Caco-2 (cell line): ENCODE measurements around the gene FHOD3. TPM values are rescaled to one million over a fixed set of nuclear protein-coding genes. Genes with fewer than 3 reads are reported as not detected.

ENCODE experiments used
- BruUV-seq: library from RNA; stranded (reverse); fragments of 400-500 nt; replicated peaks from 2 replicates; lab custom pipeline; 2021; lab: Mats Ljungman, UMichigan
- CTCF ChIA-PET: fragments of 300-600 bp; sonication (Branson Sonifier 250); formaldehyde crosslinking; loops from one replicate; lab custom pipeline; 2022; ENCODE audit warnings: antibody characterized with exemption; lab: Charles Lee
- POLR2A ChIA-PET: fragments of 300-600 bp; sonication (Branson Sonifier 250); formaldehyde crosslinking; loops from one replicate; lab custom pipeline; 2022; ENCODE audit warnings: antibody characterized with exemption; lab: Charles Lee
- DNase-seq, 2 experiments: peaks; one replicate each; pipeline versions ENCODE4 v3.0.0 to v3.0.0-alpha.2; 2020 to 2022
- H3K27me3 ChIP-seq: replicated peaks from 2 replicates; pipeline ENCODE4 v1.6.0; 2011; ENCODE audit warnings: low read length; ENCODE audit not compliant: control insufficient read depth, insufficient read depth
- H3K36me3 ChIP-seq: 2 replicates; pipeline ENCODE4 v1.5.1; 2011; ENCODE audit warnings: low read length; ENCODE audit not compliant: control insufficient read depth, insufficient read depth
- H3K4me1 ChIP-seq: fragments of 250-450 bp; sonication (Bioruptor Pico); 2 replicates; pipeline ENCODE4 v1.5.1; 2020; ENCODE audit warnings: mild to moderate bottlenecking
- H3K4me3 ChIP-seq: 2 replicates; pipeline ENCODE4 v1.5.1; 2011; ENCODE audit warnings: low read depth, mild to moderate bottlenecking, control low read depth, low read length
- H3K9me3 ChIP-seq: fragments of 250-450 bp; sonication (Bioruptor Pico); 2 replicates; pipeline ENCODE4 v1.5.1; 2020; ENCODE audit warnings: mild to moderate bottlenecking, moderate library complexity
- H3K27ac Mint-ChIP-seq: one replicate; pipeline ENCODE4 v1.8.0; 2022; ENCODE audit warnings: mixed read lengths; ENCODE audit not compliant: unreplicated experiment
- H3K27me3 Mint-ChIP-seq: one replicate; pipeline ENCODE4 v1.8.0; 2022; ENCODE audit warnings: mixed read lengths; ENCODE audit not compliant: insufficient read depth, unreplicated experiment
- H3K36me3 Mint-ChIP-seq: one replicate; pipeline ENCODE4 v1.8.0; 2022; ENCODE audit warnings: mild to moderate bottlenecking, mixed read lengths; ENCODE audit not compliant: insufficient read depth, unreplicated experiment
- H3K4me1 Mint-ChIP-seq: one replicate; pipeline ENCODE4 v1.8.0; 2022; ENCODE audit warnings: low read depth, mixed read lengths; ENCODE audit not compliant: unreplicated experiment
- H3K4me3 Mint-ChIP-seq: one replicate; pipeline ENCODE4 v1.8.0; 2022; ENCODE audit warnings: mild to moderate bottlenecking, moderate library complexity, mixed read lengths; ENCODE audit not compliant: unreplicated experiment
- H3K9me3 Mint-ChIP-seq: one replicate; pipeline ENCODE4 v1.8.0; 2022; ENCODE audit warnings: mixed read lengths; ENCODE audit not compliant: unreplicated experiment
- intact Hi-C: fragments of 100-400 bp; cut with micrococcal nuclease; formaldehyde crosslinking; loops from one replicate; pipeline ENCODE4 v1.10.0; 2022; ENCODE audit not compliant: unreplicated experiment
- total RNA-seq: library from RNA; stranded (reverse); gene quantifications from 2 replicates; pipeline ENCODE4 v1.2.3, GENCODE V29; 2022
- TF ChIP-seq, protein P1 (sequence below), 2 experiments: fragments of 200-600 bp in 1 of 2; IDR thresholded peaks; 1 replicate in 1 of 2; 2 replicates in 1 of 2; pipeline versions ENCODE4 v1.5.1 to v1.8.0; 2011 to 2022; ENCODE audit warnings: antibody characterized with exemption in 1 of 2, control low read depth in 1 of 2, inconsistent platforms in 1 of 2, low read depth in 1 of 2, low read length in 1 of 2, mild to moderate bottlenecking in 1 of 2, moderate library complexity in 1 of 2; ENCODE audit not compliant: insufficient read depth in 1 of 2, severe bottlenecking in 1 of 2, unreplicated experiment in 1 of 2

The FHOD3 gene
- total RNA-seq, 1 experiment from 2014 or later, result not detected

DNA sequence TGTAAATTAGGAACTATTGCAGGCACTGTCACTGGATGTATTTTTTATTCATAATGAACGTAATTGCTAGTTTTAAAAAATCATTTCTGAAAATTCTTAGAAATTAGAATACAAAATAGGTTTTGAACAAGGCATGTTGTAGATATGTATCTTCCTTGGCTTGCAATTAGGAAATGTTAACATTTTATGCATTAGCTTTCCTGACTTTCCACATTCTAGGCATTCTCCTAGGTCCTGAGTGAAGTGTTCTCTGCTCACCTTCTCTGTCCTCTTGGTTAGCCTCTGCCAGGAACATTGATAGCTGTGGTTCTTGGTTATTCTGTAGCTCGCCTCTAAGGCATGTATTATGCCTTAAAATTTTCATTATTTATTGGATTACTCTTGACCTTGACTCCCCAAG lies 130.3 kb downstream of the FHOD3 start:
- BruUV-seq, result no TSS peak
- ChIA-PET CTCF (no interaction called here), POLR2A (no interaction called here)
- H3K27ac Mint-ChIP-seq, result no peak overlapping the region
- Histone ChIP-seq H3K4me3 (no peak overlapping the region), H3K9me3 (no peaks in the 10 kb centered on the region), H3K4me1 (no peaks in the 10 kb centered on the region), H3K27me3 (no peaks in the 10 kb centered on the region), H3K36me3 (no peaks in the 10 kb centered on the region)
- no peaks in the 10 kb centered on the region for H3K27me3 Mint-ChIP-seq
- no peak overlapping the region for H3K4me3 Mint-ChIP-seq
- no peaks in the 10 kb centered on the region for H3K9me3 Mint-ChIP-seq
- no peaks in the 10 kb centered on the region for H3K36me3 Mint-ChIP-seq
- TF ChIP-seq, protein P1, sequence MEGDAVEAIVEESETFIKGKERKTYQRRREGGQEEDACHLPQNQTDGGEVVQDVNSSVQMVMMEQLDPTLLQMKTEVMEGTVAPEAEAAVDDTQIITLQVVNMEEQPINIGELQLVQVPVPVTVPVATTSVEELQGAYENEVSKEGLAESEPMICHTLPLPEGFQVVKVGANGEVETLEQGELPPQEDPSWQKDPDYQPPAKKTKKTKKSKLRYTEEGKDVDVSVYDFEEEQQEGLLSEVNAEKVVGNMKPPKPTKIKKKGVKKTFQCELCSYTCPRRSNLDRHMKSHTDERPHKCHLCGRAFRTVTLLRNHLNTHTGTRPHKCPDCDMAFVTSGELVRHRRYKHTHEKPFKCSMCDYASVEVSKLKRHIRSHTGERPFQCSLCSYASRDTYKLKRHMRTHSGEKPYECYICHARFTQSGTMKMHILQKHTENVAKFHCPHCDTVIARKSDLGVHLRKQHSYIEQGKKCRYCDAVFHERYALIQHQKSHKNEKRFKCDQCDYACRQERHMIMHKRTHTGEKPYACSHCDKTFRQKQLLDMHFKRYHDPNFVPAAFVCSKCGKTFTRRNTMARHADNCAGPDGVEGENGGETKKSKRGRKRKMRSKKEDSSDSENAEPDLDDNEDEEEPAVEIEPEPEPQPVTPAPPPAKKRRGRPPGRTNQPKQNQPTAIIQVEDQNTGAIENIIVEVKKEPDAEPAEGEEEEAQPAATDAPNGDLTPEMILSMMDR (IDR thresholded peaks at IDR 0.05; ENCODE audit: insufficient read depth in 1 of 2, low read depth in 1 of 2, low read length in 1 of 2, severe bottlenecking in 1 of 2, unreplicated experiment in 1 of 2), result no peak
- DNase-seq, result no peak
- intact Hi-C loops, result no loop called here
- no peaks in the 10 kb centered on the region for H3K4me1 Mint-ChIP-seq

DNA sequence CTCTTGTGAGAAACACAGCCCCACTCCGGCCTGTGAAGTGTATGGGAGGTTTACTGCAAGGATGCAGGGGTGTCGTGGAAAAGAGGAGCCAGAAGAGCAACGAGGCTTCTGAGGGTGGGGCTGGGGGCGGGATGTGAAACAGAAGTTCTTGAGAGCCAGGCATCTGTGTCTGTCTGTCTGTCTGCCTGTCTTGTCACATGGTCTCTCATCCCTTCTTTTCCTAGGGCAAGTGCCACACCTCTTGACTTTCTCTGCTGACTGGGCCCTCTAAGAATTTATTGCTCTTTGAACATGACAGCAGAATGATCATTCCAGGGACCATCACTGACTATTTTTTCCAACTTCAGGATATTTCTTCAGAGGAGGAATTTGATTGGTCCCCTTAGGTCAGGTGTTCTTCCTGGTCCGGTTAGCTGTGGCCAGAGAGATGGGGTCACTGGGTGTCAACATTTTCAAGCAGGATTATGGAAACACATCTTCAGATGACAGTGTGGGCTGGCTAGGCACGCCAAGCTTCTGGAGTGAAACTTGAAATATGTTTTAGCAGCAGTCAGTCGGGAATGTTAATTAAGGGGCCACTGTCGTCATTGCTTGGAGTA lies 131.0 kb downstream of the FHOD3 start:
- H3K27me3 Mint-ChIP-seq, result no peaks in the 10 kb centered on the region
- ChIA-PET POLR2A (no interaction called here), CTCF (no interaction called here)
- intact Hi-C loops, result no loop called here
- Histone ChIP-seq H3K9me3 (no peaks in the 10 kb centered on the region), H3K36me3 (no peaks in the 10 kb centered on the region), H3K4me3 (no peak overlapping the region), H3K4me1 (no peaks in the 10 kb centered on the region), H3K27me3 (no peaks in the 10 kb centered on the region)
- BruUV-seq, result no TSS peak
- no peak for DNase-seq
- no peaks in the 10 kb centered on the region for H3K36me3 Mint-ChIP-seq
- H3K27ac Mint-ChIP-seq, result no peak overlapping the region
- TF ChIP-seq, protein P1 (IDR thresholded peaks at IDR 0.05; ENCODE audit: insufficient read depth in 1 of 2, low read depth in 1 of 2, low read length in 1 of 2, severe bottlenecking in 1 of 2, unreplicated experiment in 1 of 2), result no peak
- no peak overlapping the region for H3K4me3 Mint-ChIP-seq
- no peaks in the 10 kb centered on the region for H3K4me1 Mint-ChIP-seq
- H3K9me3 Mint-ChIP-seq, result no peaks in the 10 kb centered on the region

DNA sequence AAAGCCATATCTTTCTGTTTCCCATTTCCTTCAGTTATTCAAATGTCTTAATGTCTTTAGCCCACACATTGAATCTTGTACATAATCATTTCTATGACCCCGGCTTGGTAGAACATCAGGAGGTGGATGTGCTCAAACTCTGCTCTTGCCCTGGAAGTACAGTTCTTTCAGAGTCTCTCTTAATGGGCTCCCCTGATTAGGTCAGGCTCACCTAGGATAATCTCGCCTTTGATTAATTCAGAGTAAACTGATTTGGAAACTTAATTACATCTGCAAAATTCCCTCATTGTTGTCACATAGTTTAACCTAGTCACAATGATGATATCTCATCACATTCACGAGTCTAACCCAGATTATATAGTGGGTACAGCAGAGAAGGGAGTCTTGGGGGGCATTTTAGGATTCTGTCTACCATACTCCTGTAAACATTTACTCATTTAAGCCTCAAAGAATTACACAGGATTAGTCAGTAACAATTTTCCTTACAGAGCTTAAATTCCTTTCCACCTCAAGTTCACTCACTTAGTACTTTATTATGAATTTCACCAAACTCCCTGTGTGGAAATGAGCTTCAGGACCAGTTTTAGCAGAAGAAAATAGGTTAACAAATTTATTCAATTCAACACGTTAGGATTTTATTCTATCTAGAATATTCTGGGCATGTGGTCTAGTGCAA lies 135.5 kb downstream of the FHOD3 start:
- no TSS peak for BruUV-seq
- H3K27me3 Mint-ChIP-seq, result no peaks in the 10 kb centered on the region
- no peak for DNase-seq
- ChIA-PET POLR2A (no interaction called here), CTCF (no interaction called here)
- no peaks in the 10 kb centered on the region for H3K36me3 ChIP-seq
- H3K4me1 ChIP-seq, result no peaks in the 10 kb centered on the region
- H3K4me1 Mint-ChIP-seq, result no peaks in the 10 kb centered on the region
- intact Hi-C loops, result no loop called here
- TF ChIP-seq, protein P1 (IDR thresholded peaks at IDR 0.05; ENCODE audit: insufficient read depth in 1 of 2, low read depth in 1 of 2, low read length in 1 of 2, severe bottlenecking in 1 of 2, unreplicated experiment in 1 of 2), result no peak
- H3K36me3 Mint-ChIP-seq, result no peaks in the 10 kb centered on the region
- no peak overlapping the region for H3K27ac Mint-ChIP-seq
- H3K9me3 ChIP-seq, result no peaks in the 10 kb centered on the region
- H3K27me3 ChIP-seq, result no peaks in the 10 kb centered on the region
- H3K4me3 Mint-ChIP-seq, result no peak overlapping the region
- no peaks in the 10 kb centered on the region for H3K9me3 Mint-ChIP-seq
- H3K4me3 ChIP-seq, result no peak overlapping the region
